Mucosa of rectum (tissue), 2 donors: Measurements from ENCODE around the gene SBSN.

Experiments
- H3K27ac ChIP-seq, 2 donors: one replicate each; pipeline ENCODE4 v1.7.0; 2013; ENCODE audit warnings: inconsistent platforms in 2 of 2, low read depth in 2 of 2, low read length in 2 of 2
- H3K27me3 ChIP-seq, 2 donors: one replicate each; pipeline ENCODE4 v1.7.0; 2013; ENCODE audit warnings: low read length in 2 of 2; ENCODE audit not compliant: control insufficient read depth in 2 of 2, insufficient read depth in 2 of 2
- H3K36me3 ChIP-seq, 2 donors: one replicate each; pipeline ENCODE4 v1.7.0; 2013; ENCODE audit warnings: low read length in 2 of 2; ENCODE audit not compliant: control insufficient read depth in 2 of 2, insufficient read depth in 2 of 2
- H3K4me1 ChIP-seq, 2 donors: one replicate each; pipeline ENCODE4 v1.7.0; 2013; ENCODE audit warnings: low read length in 2 of 2, mild to moderate bottlenecking in 1 of 2; ENCODE audit not compliant: control insufficient read depth in 2 of 2, insufficient read depth in 2 of 2
- H3K4me3 ChIP-seq, 2 donors: one replicate each; pipeline ENCODE4 v1.7.0; 2013; ENCODE audit warnings: low read length in 2 of 2
- H3K9ac ChIP-seq, 2 donors: one replicate each; pipeline ENCODE4 v1.7.0; 2013; ENCODE audit warnings: low read length in 2 of 2, low read depth in 1 of 2, mild to moderate bottlenecking in 1 of 2
- H3K9me3 ChIP-seq, 2 donors: one replicate each; pipeline ENCODE4 v1.7.0; 2013; ENCODE audit warnings: low read length in 2 of 2; ENCODE audit not compliant: control insufficient read depth in 2 of 2
- donor health status: healthy.
- donor health status: Normal muscosa, but diverticular disease.

Gene SBSN

DNA sequence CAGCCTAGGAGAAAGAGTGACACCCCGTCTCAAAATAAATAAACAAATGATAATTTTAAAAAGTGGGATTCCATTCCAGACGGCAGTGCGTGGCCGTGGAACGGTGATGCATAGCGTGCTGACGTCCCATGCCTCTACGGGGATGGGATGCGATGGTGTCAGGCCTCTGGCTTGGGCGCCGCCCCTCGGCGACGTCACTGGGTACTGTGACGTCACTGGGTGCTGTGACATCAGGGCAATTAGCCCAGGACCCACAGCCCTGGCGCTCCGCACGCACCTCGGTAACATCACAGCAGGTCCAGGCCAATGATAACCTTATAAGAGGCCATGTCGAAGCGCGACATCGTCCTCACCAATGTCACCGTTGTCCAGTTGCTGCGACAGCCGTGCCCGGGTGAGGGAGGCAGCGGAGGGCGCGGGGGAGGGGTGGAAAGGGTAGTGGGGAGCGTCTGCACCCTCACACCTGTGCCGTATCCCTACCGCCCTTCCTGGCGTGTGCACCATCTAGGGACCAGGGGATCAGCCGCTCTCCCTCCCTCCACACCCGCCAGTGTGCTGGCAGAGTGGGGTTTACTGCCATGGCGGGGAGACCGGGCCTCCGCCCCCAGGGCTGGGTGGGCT is 5.2 kb upstream of the SBSN start, which contains the start of gene GAPDHS:
TSS of gene GAPDHS (plus strand) at position 256 of the 621 bp plus-strand sequence. CDS start at position 328, 72 bp downstream.
- H3K27ac ChIP-seq = no peak within 1 kb of the TSS
- H3K4me1 ChIP-seq = no peaks in the 10 kb centered on the region
- H3K27me3 ChIP-seq = peaks cover 5 to 15% of the 10 kb centered on the region in 2 donors
- H3K9ac ChIP-seq = no peak within 1 kb of the TSS
- no peaks in the 10 kb centered on the region for H3K9me3 ChIP-seq
- H3K4me3 ChIP-seq = no peak within 1 kb of the TSS
- H3K36me3 ChIP-seq = no peaks in the 10 kb centered on the region

DNA sequence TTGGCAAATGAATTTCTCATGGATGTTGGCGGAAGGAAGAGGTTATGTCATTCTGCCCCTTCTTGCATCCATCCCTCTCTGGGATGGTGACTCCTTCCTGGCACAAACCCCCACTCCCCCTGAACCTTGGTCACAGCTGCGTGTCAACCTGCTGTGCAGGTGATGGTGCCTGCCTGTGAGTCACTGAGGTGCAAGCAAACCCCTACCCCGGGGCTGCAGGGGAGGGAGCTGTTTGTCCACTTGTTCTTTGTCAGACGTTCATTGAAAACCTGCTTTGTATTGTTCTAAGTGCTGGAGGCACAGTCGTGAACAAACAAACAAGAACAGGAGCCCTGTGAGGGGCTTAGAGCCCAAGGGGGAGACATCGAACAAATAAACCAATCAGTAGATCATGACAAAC is 3.2 kb upstream of the SBSN start:
- Histone ChIP-seq H3K27ac (no peak overlapping the region), H3K9ac (no peak overlapping the region), H3K36me3 (no peaks in the 10 kb centered on the region), H3K4me3 (no peak overlapping the region), H3K4me1 (no peaks in the 10 kb centered on the region), H3K9me3 (no peaks in the 10 kb centered on the region), H3K27me3 (peaks cover 5 to 15% of the 10 kb centered on the region in 2 donors)

DNA sequence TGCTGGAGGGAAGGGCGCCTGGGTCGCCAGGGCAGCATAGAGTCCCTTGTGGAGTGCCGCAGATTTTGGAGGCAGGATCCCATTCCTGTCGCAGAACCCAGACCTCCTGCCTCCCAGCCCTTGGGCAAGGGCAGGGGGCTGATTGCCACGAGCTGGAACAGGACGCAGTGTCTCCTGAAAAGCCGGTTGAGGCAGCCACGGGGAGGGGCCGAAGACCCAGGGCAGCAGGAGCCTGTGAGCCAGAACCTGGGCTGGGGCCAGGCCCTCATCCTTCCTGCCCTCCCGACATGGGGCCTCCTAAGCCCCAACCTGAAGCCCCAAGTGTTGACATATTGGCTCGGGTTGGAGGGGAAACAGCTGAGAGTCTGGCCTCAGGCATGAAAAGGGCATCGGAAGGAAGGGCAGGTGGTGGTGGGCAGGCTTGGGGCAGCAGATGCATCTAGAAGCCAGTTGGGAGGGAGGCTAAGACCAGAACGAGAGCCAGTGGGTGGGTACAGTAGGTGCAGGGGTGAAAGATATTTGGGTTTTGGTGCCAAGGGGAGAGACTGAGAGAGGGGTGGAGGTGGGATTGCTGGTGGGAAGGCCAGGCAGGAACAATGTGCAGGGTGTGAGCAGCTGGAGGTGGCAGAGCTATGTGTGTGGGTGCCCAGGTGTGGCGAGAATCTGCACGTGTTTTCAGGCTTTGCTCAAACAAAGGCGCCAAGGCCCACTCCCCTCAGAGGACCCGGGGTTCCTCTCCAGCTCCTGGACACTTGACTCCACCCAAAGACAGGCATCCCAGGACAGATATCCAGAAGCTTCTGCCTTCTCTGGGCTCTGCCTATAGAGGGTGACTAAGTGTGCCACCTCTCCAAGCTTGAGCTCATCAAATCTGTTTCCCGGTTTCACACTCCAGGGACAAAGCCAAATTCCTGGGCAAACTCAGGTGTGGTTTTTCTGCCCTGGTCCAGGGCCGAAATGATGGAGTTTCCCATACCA is 1.4 kb upstream of the SBSN start:
- Histone ChIP-seq H3K27me3 (peaks cover 5 to 15% of the 10 kb centered on the region in 2 donors), H3K27ac (no peak overlapping the region), H3K4me3 (no peak overlapping the region)

DNA sequence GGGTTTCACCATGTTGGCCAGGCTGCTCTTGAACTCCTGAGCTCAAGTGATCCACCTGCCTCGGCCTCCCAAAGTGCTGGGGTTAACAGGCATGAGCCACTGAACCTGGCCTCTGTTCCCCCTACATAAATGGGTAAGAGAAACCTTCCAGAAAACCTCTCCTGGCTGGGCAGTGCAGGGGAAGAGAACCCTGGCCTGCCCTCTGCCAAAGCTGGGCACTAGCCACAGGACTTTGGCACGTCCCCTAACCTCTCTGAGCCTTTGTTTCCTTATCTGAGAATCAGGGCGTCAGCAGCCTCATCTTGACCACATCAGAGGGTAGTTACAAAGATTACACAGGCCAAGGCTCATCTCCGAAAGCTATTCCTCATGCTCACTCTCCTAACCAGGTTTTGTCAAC is 2.2 kb downstream of the SBSN start:
- Histone ChIP-seq H3K4me1 (peaks cover 0 to 3% of the 10 kb centered on the region in 2 donors), H3K27me3 (peaks cover 0 to 9% of the 10 kb centered on the region in 2 donors)

More for the DNA sequence above, 1.4 kb upstream of the SBSN start:
- H3K9me3 ChIP-seq = no peaks in the 10 kb centered on the region
- H3K9ac ChIP-seq = no peak overlapping the region
- H3K4me1 ChIP-seq = no peaks in the 10 kb centered on the region
- H3K36me3 ChIP-seq = no peaks in the 10 kb centered on the region

DNA sequence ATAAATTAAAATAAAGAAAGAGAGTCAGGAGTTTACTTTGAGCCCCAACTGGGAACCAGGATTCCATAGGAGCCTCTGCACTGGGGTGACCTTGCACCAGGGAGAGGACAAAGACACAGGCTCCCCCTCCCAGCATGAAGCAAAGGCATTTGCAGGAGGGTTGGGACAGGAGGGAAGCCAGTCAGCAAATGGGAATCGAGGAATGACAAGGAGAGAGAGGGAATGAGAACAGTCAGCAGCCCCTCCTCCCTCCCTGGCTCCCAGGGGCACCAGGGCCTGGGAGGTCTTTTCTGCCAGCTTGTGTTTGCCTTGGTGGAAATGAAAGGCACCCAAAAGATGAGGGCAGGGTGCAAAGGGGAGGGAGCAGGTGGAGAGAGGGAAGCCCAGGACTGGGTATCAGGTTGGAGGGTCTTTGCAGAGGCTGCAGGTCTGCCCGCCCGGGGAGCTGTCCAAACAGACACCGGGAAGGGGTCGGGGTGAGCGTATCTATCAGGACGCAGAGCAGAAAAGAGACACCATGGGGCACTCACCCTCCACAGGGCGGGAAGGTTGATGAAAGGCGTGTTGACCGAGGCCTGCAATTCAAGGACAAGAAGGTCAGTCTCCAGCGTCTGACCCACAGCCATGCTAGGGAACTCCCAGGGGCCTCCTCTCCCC is 3.8 kb downstream of the SBSN start:
- Histone ChIP-seq H3K27me3 (peaks cover 0 to 5% of the 10 kb centered on the region in 2 donors), H3K9ac (no peak overlapping the region), H3K27ac (no peak overlapping the region), H3K36me3 (no peaks in the 10 kb centered on the region), H3K4me1 (peaks cover 0 to 3% of the 10 kb centered on the region in 2 donors), H3K4me3 (no peak overlapping the region), H3K9me3 (no peaks in the 10 kb centered on the region)

More for the DNA sequence above, 2.2 kb downstream of the SBSN start:
- Histone ChIP-seq H3K9me3 (no peaks in the 10 kb centered on the region), H3K36me3 (no peaks in the 10 kb centered on the region), H3K4me3 (no peak overlapping the region), H3K27ac (no peak overlapping the region), H3K9ac (no peak overlapping the region)

DNA sequence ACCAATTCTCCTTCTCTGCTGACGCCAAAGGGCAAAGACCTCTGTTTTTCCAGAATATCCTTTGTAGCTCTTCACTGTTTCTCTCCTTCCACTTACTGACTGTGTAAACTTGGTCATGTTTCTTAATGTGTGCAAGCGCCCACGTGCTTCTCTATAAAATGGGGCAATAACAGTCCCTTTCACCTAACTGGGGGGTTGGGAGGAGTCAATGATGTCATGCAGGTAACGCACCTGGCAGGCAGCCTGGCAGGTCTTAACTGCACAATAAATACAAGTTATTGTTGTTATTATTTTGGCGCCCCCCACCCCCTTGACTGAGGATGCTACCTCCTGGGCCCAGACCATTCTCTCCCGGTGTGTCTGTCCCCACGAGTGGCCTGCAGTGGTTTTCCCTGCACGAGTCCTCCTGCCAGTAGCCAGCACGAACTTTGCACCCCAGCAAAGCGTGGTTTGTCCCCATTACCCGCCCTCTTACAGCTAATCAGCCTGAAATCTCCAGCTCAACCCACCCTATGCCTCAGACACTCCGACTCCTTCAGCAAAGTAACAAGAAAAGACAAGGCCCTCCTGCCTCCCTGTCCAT is 5.3 kb downstream of the SBSN start:
- Histone ChIP-seq H3K27ac (no peak overlapping the region), H3K27me3 (no peaks in the 10 kb centered on the region), H3K9ac (no peak overlapping the region), H3K4me3 (no peak overlapping the region), H3K9me3 (no peaks in the 10 kb centered on the region), H3K36me3 (no peaks in the 10 kb centered on the region), H3K4me1 (peaks cover 0 to 3% of the 10 kb centered on the region in 2 donors)

DNA sequence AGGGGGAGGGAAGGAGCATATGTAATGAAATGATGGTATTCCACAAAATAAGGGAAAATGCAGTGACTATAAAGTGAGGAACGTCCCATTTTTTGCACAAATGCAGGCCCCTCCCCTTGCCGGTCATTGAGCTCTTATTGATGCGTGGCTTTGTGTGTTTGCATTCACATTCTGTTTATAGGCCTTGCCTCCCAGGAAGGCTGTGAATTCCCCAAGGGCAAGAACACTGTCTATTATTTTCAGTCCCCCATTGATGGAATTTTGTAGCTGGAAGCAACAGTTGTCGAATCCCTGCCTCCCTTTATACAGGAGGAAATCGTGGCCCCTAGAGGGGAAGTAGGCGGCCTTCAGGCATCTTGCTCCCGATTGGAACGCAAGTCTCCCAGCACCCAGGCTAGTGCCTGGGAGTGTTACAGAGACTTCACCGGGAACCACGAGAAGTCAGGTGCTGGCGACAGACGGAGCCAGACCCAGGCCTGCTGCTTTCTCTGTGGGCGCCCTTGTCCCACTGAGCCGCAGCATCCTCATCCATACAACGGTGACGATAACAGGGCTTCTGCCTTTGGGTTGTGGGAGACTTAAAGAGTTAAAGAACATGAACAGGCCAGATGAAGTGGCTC is 6.9 kb downstream of the SBSN start:
- Histone ChIP-seq H3K4me1 (peaks cover 0 to 3% of the 10 kb centered on the region in 2 donors), H3K9me3 (no peaks in the 10 kb centered on the region), H3K9ac (no peak overlapping the region), H3K36me3 (no peaks in the 10 kb centered on the region), H3K27me3 (no peaks in the 10 kb centered on the region), H3K4me3 (no peak overlapping the region), H3K27ac (no peak overlapping the region)

DNA sequence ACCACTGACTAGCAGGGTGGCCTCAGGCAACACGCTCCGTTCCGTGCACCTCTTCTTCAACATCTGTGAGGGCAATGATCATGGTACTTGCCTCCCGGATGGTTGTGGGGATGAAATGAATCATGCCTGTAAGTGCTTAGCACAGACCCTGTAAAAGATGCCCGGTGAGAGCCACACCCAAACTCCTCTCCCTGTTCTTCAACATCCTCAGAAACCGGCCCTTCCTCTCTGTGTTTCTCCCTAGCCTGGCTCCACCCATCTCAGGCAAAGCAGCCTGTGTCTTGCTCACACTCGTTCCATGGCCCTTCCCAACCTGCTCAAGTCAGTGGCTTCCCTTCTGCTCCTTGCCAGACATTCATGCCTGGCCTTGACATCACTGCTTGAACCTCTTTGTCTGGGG is 8.8 kb downstream of the SBSN start:
- Histone ChIP-seq H3K9ac (no peak overlapping the region), H3K27ac (no peak overlapping the region), H3K4me1 (peaks cover 0 to 3% of the 10 kb centered on the region in 2 donors), H3K9me3 (no peaks in the 10 kb centered on the region), H3K36me3 (no peaks in the 10 kb centered on the region), H3K27me3 (peaks cover 0 to 1% of the 10 kb centered on the region in 2 donors), H3K4me3 (no peak overlapping the region)

DNA sequence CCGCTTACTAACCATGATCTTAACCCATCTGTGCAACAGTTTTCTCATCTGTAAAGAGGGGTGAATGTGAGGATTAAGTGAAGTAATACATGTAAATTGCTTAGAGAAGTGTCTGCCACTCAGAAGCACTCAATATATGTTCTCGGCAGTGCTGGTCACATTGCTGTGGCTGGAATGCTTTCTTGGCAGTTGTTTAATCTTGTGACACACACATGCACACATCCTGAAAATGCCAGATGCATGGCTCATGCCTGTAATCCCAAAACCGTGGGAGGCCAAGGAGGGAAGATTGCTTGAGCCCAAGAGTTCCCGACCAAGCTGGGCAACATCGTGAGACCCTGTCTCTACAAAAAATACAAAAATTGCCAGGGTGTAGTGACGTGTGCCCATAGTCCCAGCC is 9.8 kb downstream of the SBSN start:
- Histone ChIP-seq H3K4me3 (no peak overlapping the region), H3K9ac (no peak overlapping the region), H3K27me3 (peaks cover 2 to 3% of the 10 kb centered on the region in 2 donors), H3K27ac (no peak overlapping the region), H3K4me1 (peaks cover 0 to 3% of the 10 kb centered on the region in 2 donors), H3K9me3 (no peaks in the 10 kb centered on the region), H3K36me3 (no peaks in the 10 kb centered on the region)
